Smooth muscle cell (in vitro differentiated cells): Measurements from ENCODE around the gene TCF4. TPM values are rescaled to one million over a fixed set of nuclear protein-coding genes. Genes with fewer than 3 reads are reported as not detected.

Experiments
- DNase-seq: peaks from one replicate; lab custom pipeline; 2025; ENCODE audit not compliant: unreplicated experiment; lab: John Stamatoyannopoulos, UW
- H2AFZ ChIP-seq: fragments of 200-600 bp; sonication (generic); 2 replicates; pipeline ENCODE4 v1.6.0; 2016; ENCODE audit warnings: antibody characterized with exemption, low read depth, mild to moderate bottlenecking
- H3F3A ChIP-seq: fragments of 200-600 bp; sonication (generic); 2 replicates; pipeline ENCODE4 v1.6.0; 2017; ENCODE audit warnings: antibody characterized with exemption, low read depth
- H3K27ac ChIP-seq: fragments of 200-600 bp; sonication (generic); 2 replicates; pipeline ENCODE4 v1.5.1; 2016; ENCODE audit warnings: low read depth, mild to moderate bottlenecking
- H3K27me3 ChIP-seq: fragments of 200-600 bp; sonication (generic); 2 replicates; pipeline ENCODE4 v1.6.1; 2016; ENCODE audit warnings: low read depth, mild to moderate bottlenecking
- H3K36me3 ChIP-seq: fragments of 200-600 bp; sonication (generic); 2 replicates; pipeline ENCODE4 v1.5.1; 2016; ENCODE audit warnings: low read depth
- H3K4me1 ChIP-seq: fragments of 200-600 bp; sonication (generic); 2 replicates; pipeline ENCODE4 v1.5.1; 2016; ENCODE audit warnings: low read depth
- H3K4me2 ChIP-seq: fragments of 200-600 bp; sonication (generic); 2 replicates; pipeline ENCODE4 v1.6.0; 2016; ENCODE audit warnings: mild to moderate bottlenecking
- H3K4me3 ChIP-seq: fragments of 200-600 bp; sonication (generic); 2 replicates; pipeline ENCODE4 v1.5.1; 2016; ENCODE audit warnings: mild to moderate bottlenecking
- H3K79me2 ChIP-seq: fragments of 200-600 bp; sonication (generic); 2 replicates; pipeline ENCODE4 v1.6.0; 2016; ENCODE audit warnings: low read depth, mild to moderate bottlenecking
- H3K9ac ChIP-seq: fragments of 200-600 bp; sonication (generic); 2 replicates; pipeline ENCODE4 v1.6.0; 2016; ENCODE audit warnings: low read depth
- H3K9me3 ChIP-seq: fragments of 200-600 bp; sonication (generic); replicated peaks from 2 replicates; pipeline ENCODE4 v1.5.1; 2016; ENCODE audit warnings: low read depth
- H4K20me1 ChIP-seq: fragments of 200-600 bp; sonication (generic); 2 replicates; pipeline ENCODE4 v1.6.0; 2016; ENCODE audit warnings: low read depth
- CTCF ChIP-seq: fragments of 200-600 bp; sonication (generic); IDR thresholded peaks from 2 replicates; pipeline ENCODE4 v1.5.1; 2017; ENCODE audit warnings: borderline replicate concordance, mild to moderate bottlenecking, antibody characterized with exemption; ENCODE audit not compliant: insufficient read depth, poor library complexity, severe bottlenecking
- WGBS: methylation state at CpG from one replicate; pipeline ENCODE4 v1.1.7; 2016; ENCODE audit warnings: low lambda C conversion rate; 5-methylcytosine and 5-hydroxymethylcytosine counted together
- polyA plus RNA-seq: library from polyadenylated mRNA; unstranded; fragments of >200 nt; fragmentation: Nextera tagmentation; extraction: Ambion mirVana; gene quantifications from 2 replicates; pipeline ENCODE4 v1.2.1, GENCODE V29; 2016
- total RNA-seq: library from RNA; depleted of rRNA; stranded (reverse); fragments of >200 nt; gene quantifications from 2 replicates; pipeline ENCODE4 v1.2.3, GENCODE V29; 2014

TCF4 gene
- total and polyA plus RNA-seq, 2 experiments from 2014 or later, result 105 to 120 TPM

- no peak for TF ChIP-seq CTCF
- no peak overlapping the region for H3K4me3 ChIP-seq
- H3K27ac ChIP-seq, result no peak overlapping the region
- H3K9me3 ChIP-seq, result no peaks in the 10 kb centered on the region
- H3K79me2 ChIP-seq, result peaks cover 94% of the 10 kb centered on the region
- no peak for DNase-seq
- peaks cover 79% of the 10 kb centered on the region for H4K20me1 ChIP-seq
- peaks cover 5% of the 10 kb centered on the region for H3F3A ChIP-seq
- no peak overlapping the region for H3K9ac ChIP-seq
- H3K36me3 ChIP-seq, result no peaks in the 10 kb centered on the region
- peaks cover 39% of the 10 kb centered on the region for H3K4me1 ChIP-seq
- H2AFZ ChIP-seq, result no peak overlapping the region
- H3K4me2 ChIP-seq, result no peak overlapping the region
- no peaks in the 10 kb centered on the region for H3K27me3 ChIP-seq
Observed at GRCh38 chr18:55440988-55441387, 147.0 kb downstream of the TCF4 start.

- H3K9me3 ChIP-seq, result no peaks in the 10 kb centered on the region
Observed at GRCh38 chr18:55439056-55439455, 148.9 kb downstream of the TCF4 start.

GRCh38 chr18:55435592-55435991 is 152.4 kb downstream of the TCF4 start:
- H3F3A ChIP-seq, result peaks cover 7% of the 10 kb centered on the region
- DNase-seq, result no peak
- peaks cover 81% of the 10 kb centered on the region for H3K79me2 ChIP-seq

More at GRCh38 chr18:55439056-55439455, 148.9 kb downstream of the TCF4 start:
- Histone ChIP-seq H3K4me3 (no peak overlapping the region), H4K20me1 (peaks cover 79% of the 10 kb centered on the region), H3F3A (peaks cover 5% of the 10 kb centered on the region), H3K27me3 (no peaks in the 10 kb centered on the region), H3K27ac (no peak overlapping the region), H3K79me2 (peaks cover 82% of the 10 kb centered on the region), H3K36me3 (no peaks in the 10 kb centered on the region), H3K4me1 (peaks cover 40% of the 10 kb centered on the region), H2AFZ (no peak overlapping the region), H3K4me2 (no peak overlapping the region), H3K9ac (no peak overlapping the region)
- DNase-seq, result no peak
- no peak for TF ChIP-seq CTCF
- 70% methylated on average over 3 of the region's 3 CpGs for WGBS

More at GRCh38 chr18:55435592-55435991, 152.4 kb downstream of the TCF4 start:
- peaks cover 31% of the 10 kb centered on the region for H3K4me1 ChIP-seq
- no peaks in the 10 kb centered on the region for H3K9me3 ChIP-seq
- H3K4me3 ChIP-seq, result no peak overlapping the region
- H4K20me1 ChIP-seq, result peaks cover 63% of the 10 kb centered on the region
- H3K27me3 ChIP-seq, result no peaks in the 10 kb centered on the region
- H3K9ac ChIP-seq, result no peak overlapping the region
- H3K36me3 ChIP-seq, result no peaks in the 10 kb centered on the region
- TF ChIP-seq CTCF, result no peak
- H3K27ac ChIP-seq, result no peak overlapping the region
- H3K4me2 ChIP-seq, result no peak overlapping the region
- H2AFZ ChIP-seq, result no peak overlapping the region
- WGBS, result 100% methylated on average over 1 of the region's 1 CpG
